Liver (tissue), 9 donors: ENCODE data around the gene HOXA3. TPM values are rescaled to one million over a fixed set of nuclear protein-coding genes. Genes with fewer than 3 reads are reported as not detected.

Experiments
- DNase-seq: peaks from one replicate; pipeline ENCODE4 v3.0.0-alpha.2; 2017; ENCODE audit warnings: low spot score
- H3K27ac ChIP-seq, 2 donors: one replicate each; pipeline ENCODE4 v1.7.0; 2013; ENCODE audit warnings: inconsistent platforms in 2 of 2, low read length in 2 of 2, control low read depth in 1 of 2, low read depth in 1 of 2, mild to moderate bottlenecking in 1 of 2
- H3K27me3 ChIP-seq, 4 donors: one replicate each; pipeline versions ENCODE4 v1.6.1 to v1.7.0; 2013; ENCODE audit warnings: low read length in 3 of 4, inconsistent platforms in 1 of 4, mild to moderate bottlenecking in 1 of 4, moderate library complexity in 1 of 4; ENCODE audit not compliant: control insufficient read depth in 4 of 4, insufficient read depth in 4 of 4
- H3K36me3 ChIP-seq, 4 donors: one replicate each; pipeline versions ENCODE4 v1.6.1 to v1.7.0; 2013; ENCODE audit warnings: low read length in 3 of 4, mild to moderate bottlenecking in 3 of 4, low read depth in 1 of 4, moderate library complexity in 1 of 4; ENCODE audit not compliant: control insufficient read depth in 4 of 4, insufficient read depth in 3 of 4
- H3K4me1 ChIP-seq, 4 donors: one replicate each; pipeline versions ENCODE4 v1.6.1 to v1.7.0; 2013; ENCODE audit warnings: low read length in 3 of 4, mild to moderate bottlenecking in 3 of 4, moderate library complexity in 1 of 4; ENCODE audit not compliant: control insufficient read depth in 4 of 4, insufficient read depth in 4 of 4
- H3K4me3 ChIP-seq, 3 donors: one replicate each; pipeline versions ENCODE4 v1.6.1 to v1.7.0; 2013; ENCODE audit warnings: low read length in 3 of 3, control low read depth in 1 of 3, low read depth in 1 of 3, mild to moderate bottlenecking in 1 of 3
- H3K9ac ChIP-seq, 2 donors: one replicate each; pipeline ENCODE4 v1.7.0; 2013; ENCODE audit warnings: low read length in 2 of 2, mild to moderate bottlenecking in 2 of 2, moderate library complexity in 2 of 2, control low read depth in 1 of 2, low read depth in 1 of 2
- H3K9me3 ChIP-seq, 4 donors: one replicate each; pipeline versions ENCODE4 v1.6.1 to v1.7.0; 2013; ENCODE audit warnings: low read length in 3 of 4; ENCODE audit not compliant: control insufficient read depth in 4 of 4
- ATF3 ChIP-seq: IDR thresholded peaks from 2 replicates; pipeline ENCODE4 v1.6.1; 2016; ENCODE audit warnings: antibody characterized with exemption
- CTCF ChIP-seq: fragments of 150-350 bp; IDR thresholded peaks from 2 replicates; pipeline ENCODE4 v1.5.1; 2017; ENCODE audit warnings: improper control_type of control experiment, low read depth, low read length; ENCODE audit not compliant: missing input control
- EGR1 ChIP-seq, 2 donors: IDR thresholded peaks; 2 replicates each; pipeline ENCODE4 v1.6.1; 2016 to 2018; ENCODE audit warnings: antibody characterized with exemption in 2 of 2, low read depth in 2 of 2
- FOXA1 ChIP-seq: IDR thresholded peaks from 2 replicates; pipeline ENCODE4 v1.6.1; 2016; ENCODE audit warnings: antibody characterized with exemption
- FOXA2 ChIP-seq: IDR thresholded peaks from 2 replicates; pipeline ENCODE4 v1.6.1; 2016; ENCODE audit warnings: antibody characterized with exemption
- GABPA ChIP-seq, 2 donors: IDR thresholded peaks in 1 of 2; conservative IDR thresholded peaks in 1 of 2; 2 replicates each; pipeline ENCODE4 v1.6.1; 2016; ENCODE audit warnings: antibody characterized with exemption in 2 of 2, mild to moderate bottlenecking in 1 of 2, moderate library complexity in 1 of 2
- HNF4A ChIP-seq, 2 donors: conservative IDR thresholded peaks; 2 replicates each; pipeline ENCODE4 v1.6.1; 2016; ENCODE audit warnings: antibody characterized with exemption in 2 of 2, mild to moderate bottlenecking in 2 of 2
- HNF4G ChIP-seq: IDR thresholded peaks from 2 replicates; pipeline ENCODE4 v1.6.1; 2016; ENCODE audit warnings: antibody characterized with exemption
- JUND ChIP-seq, 2 donors: IDR thresholded peaks; 2 replicates each; pipeline ENCODE4 v1.6.1; 2016; ENCODE audit warnings: antibody characterized with exemption in 2 of 2
- NR2F2 ChIP-seq: IDR thresholded peaks from 2 replicates; pipeline ENCODE4 v1.6.1; 2016; ENCODE audit warnings: antibody characterized with exemption
- RAD21 ChIP-seq, 2 donors: IDR thresholded peaks; 2 replicates each; pipeline ENCODE4 v1.6.1; 2016; ENCODE audit warnings: antibody characterized with exemption in 2 of 2, mild to moderate bottlenecking in 2 of 2
- REST ChIP-seq: IDR thresholded peaks from 2 replicates; pipeline ENCODE4 v1.6.1; 2016; ENCODE audit warnings: antibody characterized with exemption, mild to moderate bottlenecking
- RXRA ChIP-seq, 2 donors: IDR thresholded peaks; 2 replicates each; pipeline ENCODE4 v1.6.1; 2017 to 2018; ENCODE audit warnings: antibody characterized with exemption in 2 of 2, mild to moderate bottlenecking in 1 of 2
- SP1 ChIP-seq: IDR thresholded peaks from 2 replicates; pipeline ENCODE4 v1.6.1; 2018; ENCODE audit warnings: antibody characterized with exemption, mild to moderate bottlenecking
- TAF1 ChIP-seq: conservative IDR thresholded peaks from 2 replicates; pipeline ENCODE4 v1.6.1; 2016; ENCODE audit warnings: antibody characterized with exemption, mild to moderate bottlenecking
- YY1 ChIP-seq: IDR thresholded peaks from 2 replicates; pipeline ENCODE4 v1.6.1; 2016; ENCODE audit warnings: antibody characterized with exemption, mild to moderate bottlenecking
- WGBS: extraction: QIAGEN DNeasy Blood & Tissue Kit; methylation state at CpG from one replicate; pipeline ENCODE4 v1.1.7; 2013; 5-methylcytosine and 5-hydroxymethylcytosine counted together
- polyA plus RNA-seq, 2 donors: library from polyadenylated mRNA; stranded (reverse) in 1 of 2; unstranded in 1 of 2; fragments of 200-250 nt in 1 of 2; fragments of >200 nt in 1 of 2; fragmentation: Nextera tagmentation in 1 of 2; extraction: Ambion mirVana in 1 of 2; gene quantifications; one replicate each; pipeline versions ENCODE4 v1.2.1 to v1.2.3, GENCODE V29; 2013 to 2015
- total RNA-seq, 2 donors: library from RNA; depleted of rRNA; stranded (reverse); fragments of >200 nt; gene quantifications; one replicate each; pipeline ENCODE4 v1.2.3, GENCODE V29; 2014
- TF ChIP-seq, protein P1 (sequence below): IDR thresholded peaks from 2 replicates; pipeline ENCODE4 v1.6.1; 2016; ENCODE audit warnings: antibody characterized with exemption
- TF ChIP-seq, protein P2 (sequence below): IDR thresholded peaks from 2 replicates; pipeline ENCODE4 v1.6.1; 2016; ENCODE audit warnings: antibody characterized with exemption
- donor health status: healthy.
- donor health status: healthy.
- donor health status: healthy.
- donor health status: healthy.
- donor health status: healthy.

Gene HOXA3
- total and polyA plus RNA-seq, 4 donors: 0.11 to 0.28 (median 0.20) TPM

DNA sequence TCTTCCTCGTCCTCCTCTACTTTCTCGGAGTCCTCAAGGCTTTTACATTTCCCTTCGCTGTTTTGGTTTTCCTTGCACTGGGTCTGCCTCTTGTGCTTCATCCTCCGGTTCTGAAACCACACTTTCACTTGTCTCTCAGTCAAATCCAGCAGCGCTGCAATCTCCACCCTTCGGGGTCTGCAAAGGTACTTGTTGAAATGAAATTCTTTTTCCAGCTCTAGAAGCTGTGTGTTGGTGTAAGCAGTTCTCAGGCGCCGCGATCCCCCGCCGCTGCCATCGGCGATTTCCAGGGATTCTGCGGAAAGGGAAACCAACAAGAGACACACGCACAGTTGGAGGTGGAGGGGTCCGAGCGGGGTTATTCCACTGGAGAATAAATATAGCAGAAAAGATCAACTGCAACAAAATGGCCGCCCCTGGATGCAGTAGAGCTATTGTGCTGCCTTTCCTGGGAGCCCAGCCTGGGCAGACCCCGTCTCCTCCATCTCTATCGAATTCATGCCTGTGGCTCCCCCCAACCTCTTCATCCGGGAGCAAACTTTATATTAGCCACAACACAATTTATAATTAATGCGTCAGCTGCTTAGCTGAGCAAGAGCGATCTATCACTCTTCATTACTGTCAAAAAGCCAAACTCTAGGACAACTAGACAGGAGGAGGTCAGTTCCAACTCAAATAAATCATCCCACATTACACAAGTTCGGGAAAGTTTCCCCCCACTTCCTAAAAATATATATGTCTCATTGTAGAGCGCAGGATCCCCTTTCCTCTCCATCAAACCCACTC lies 51.0 kb downstream of the HOXA3 start:
- no peak for DNase-seq
- Histone ChIP-seq H3K36me3 (no peaks in the 10 kb centered on the region), H3K27me3 (peaks cover under 1 to 30% (median 15%) of the 10 kb centered on the region in 4 donors), H3K27ac (peak overlapping the region; percentile 51 to 63), H3K9ac (no peak overlapping the region), H3K4me1 (peaks cover 0 to 7% (median 0%) of the 10 kb centered on the region in 4 donors), H3K4me3 (peak overlapping the region in 1 of 3 donors; percentile 15), H3K9me3 (no peaks in the 10 kb centered on the region)
- 17% methylated on average over 25 of the region's 25 CpGs for WGBS
- TF ChIP-seq YY1 (peak; percentile 61), FOXA2 (no peak), JUND (IDR thresholded peaks at IDR 0.05) (no peak), NR2F2 (no peak), RAD21 (IDR thresholded peaks at IDR 0.05) (no peak)
- TF ChIP-seq, protein P1, sequence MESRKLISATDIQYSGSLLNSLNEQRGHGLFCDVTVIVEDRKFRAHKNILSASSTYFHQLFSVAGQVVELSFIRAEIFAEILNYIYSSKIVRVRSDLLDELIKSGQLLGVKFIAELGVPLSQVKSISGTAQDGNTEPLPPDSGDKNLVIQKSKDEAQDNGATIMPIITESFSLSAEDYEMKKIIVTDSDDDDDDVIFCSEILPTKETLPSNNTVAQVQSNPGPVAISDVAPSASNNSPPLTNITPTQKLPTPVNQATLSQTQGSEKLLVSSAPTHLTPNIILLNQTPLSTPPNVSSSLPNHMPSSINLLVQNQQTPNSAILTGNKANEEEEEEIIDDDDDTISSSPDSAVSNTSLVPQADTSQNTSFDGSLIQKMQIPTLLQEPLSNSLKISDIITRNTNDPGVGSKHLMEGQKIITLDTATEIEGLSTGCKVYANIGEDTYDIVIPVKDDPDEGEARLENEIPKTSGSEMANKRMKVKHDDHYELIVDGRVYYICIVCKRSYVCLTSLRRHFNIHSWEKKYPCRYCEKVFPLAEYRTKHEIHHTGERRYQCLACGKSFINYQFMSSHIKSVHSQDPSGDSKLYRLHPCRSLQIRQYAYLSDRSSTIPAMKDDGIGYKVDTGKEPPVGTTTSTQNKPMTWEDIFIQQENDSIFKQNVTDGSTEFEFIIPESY: no peak

- H3K4me3 ChIP-seq: no peak overlapping the region
- H3K9ac ChIP-seq: no peak overlapping the region
- H3K9me3 ChIP-seq: no peaks in the 10 kb centered on the region
- TF ChIP-seq GABPA (IDR thresholded peaks at IDR 0.05 in 1 of 2, conservative IDR thresholded peaks at IDR 0.05 in 1 of 2): no peak
- no peak for TF ChIP-seq HNF4G
- no peak for TF ChIP-seq FOXA1
- TF ChIP-seq FOXA2: no peak
- TF ChIP-seq EGR1 (IDR thresholded peaks at IDR 0.05; ENCODE audit: low read depth in 2 of 2): no peak
- no peak for TF ChIP-seq YY1
- no peak for TF ChIP-seq RAD21 (IDR thresholded peaks at IDR 0.05)
- no peak for TF ChIP-seq HNF4A (conservative IDR thresholded peaks at IDR 0.05)
- TF ChIP-seq RXRA (IDR thresholded peaks at IDR 0.05): no peak
- TF ChIP-seq ATF3: no peak
- no peak for TF ChIP-seq TAF1
- TF ChIP-seq, protein P2, sequence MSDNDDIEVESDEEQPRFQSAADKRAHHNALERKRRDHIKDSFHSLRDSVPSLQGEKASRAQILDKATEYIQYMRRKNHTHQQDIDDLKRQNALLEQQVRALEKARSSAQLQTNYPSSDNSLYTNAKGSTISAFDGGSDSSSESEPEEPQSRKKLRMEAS: no peak
- no peak for TF ChIP-seq REST
- no peak for TF ChIP-seq NR2F2
- TF ChIP-seq SP1: no peak
- TF ChIP-seq JUND (IDR thresholded peaks at IDR 0.05): no peak
- TF ChIP-seq, protein P1: no peak
- no peak for TF ChIP-seq CTCF
- peak overlapping the region; percentile 51 to 63 for H3K27ac ChIP-seq
- H3K27me3 ChIP-seq: peaks cover 5 to 29% (median 15%) of the 10 kb centered on the region in 4 donors
- WGBS: 25% methylated on average over 8 of the region's 8 CpGs
- H3K4me1 ChIP-seq: peaks cover 0 to 7% (median under 1%) of the 10 kb centered on the region in 4 donors
- DNase-seq: no peak
- no peaks in the 10 kb centered on the region for H3K36me3 ChIP-seq
These were observed 51.7 kb downstream of the HOXA3 start for GRCh38 chr7:27100694-27101170.
